ENCODE results near the gene TMEM54.
"Not testable (repeated sequence)": the region's sequence is repeated elsewhere in the genome, so short reads cannot be mapped to it uniquely, and the experiment has no call there.

TMEM54 gene

GRCh38 chr1:32918179-32918578 lies 17.0 kb upstream of the TMEM54 start:
- DNase-seq = no peak

GRCh38 chr1:32917521-32917920 lies 16.3 kb upstream of the TMEM54 start:
- DNase-seq = no peak

GRCh38 chr1:32915766-32916706 lies 14.8 kb upstream of the TMEM54 start:
- DNase-seq = no peak

- no peak for DNase-seq
Observed at GRCh38 chr1:32910319-32910718, 9.1 kb upstream of the TMEM54 start.

GRCh38 chr1:32907435-32907834 lies 6.2 kb upstream of the TMEM54 start:
- DNase-seq = no peak

- DNase-seq = no peak
Observed at GRCh38 chr1:32906654-32907053, 5.5 kb upstream of the TMEM54 start.

- DNase-seq = not testable (repeated sequence)
Observed at GRCh38 chr1:32905588-32905987, 4.4 kb upstream of the TMEM54 start.

GRCh38 chr1:32904797-32905196 lies 3.6 kb upstream of the TMEM54 start:
- no peak for DNase-seq

- no peak for DNase-seq
Observed at GRCh38 chr1:32903991-32904785, 3.0 kb upstream of the TMEM54 start.

GRCh38 chr1:32902535-32902920 lies 1.3 kb upstream of the TMEM54 start:
- no peak for DNase-seq

- DNase-seq = no peak
Observed at GRCh38 chr1:32901823-32902534, 790 bp upstream of the TMEM54 start.

- DNase-seq = no peak
Observed at GRCh38 chr1:32900371-32900955, 726 bp downstream of the TMEM54 start.

- no peak for DNase-seq
Observed at GRCh38 chr1:32899586-32900296, 1.4 kb downstream of the TMEM54 start.

- DNase-seq = no peak
Observed at GRCh38 chr1:32898958-32899357, 2.2 kb downstream of the TMEM54 start.

GRCh38 chr1:32898056-32898455 lies 3.1 kb downstream of the TMEM54 start:
- no peak for DNase-seq

GRCh38 chr1:32897082-32898049 lies 3.8 kb downstream of the TMEM54 start:
- DNase-seq = no peak

- no peak for DNase-seq
Observed at GRCh38 chr1:32896451-32896850, 4.7 kb downstream of the TMEM54 start.

- DNase-seq = no peak
Observed at GRCh38 chr1:32895325-32896215, 5.6 kb downstream of the TMEM54 start.

GRCh38 chr1:32894681-32895080 lies 6.5 kb downstream of the TMEM54 start:
- no peak for DNase-seq
